ENCODE results near the gene CTSW.

The CTSW gene

DNA sequence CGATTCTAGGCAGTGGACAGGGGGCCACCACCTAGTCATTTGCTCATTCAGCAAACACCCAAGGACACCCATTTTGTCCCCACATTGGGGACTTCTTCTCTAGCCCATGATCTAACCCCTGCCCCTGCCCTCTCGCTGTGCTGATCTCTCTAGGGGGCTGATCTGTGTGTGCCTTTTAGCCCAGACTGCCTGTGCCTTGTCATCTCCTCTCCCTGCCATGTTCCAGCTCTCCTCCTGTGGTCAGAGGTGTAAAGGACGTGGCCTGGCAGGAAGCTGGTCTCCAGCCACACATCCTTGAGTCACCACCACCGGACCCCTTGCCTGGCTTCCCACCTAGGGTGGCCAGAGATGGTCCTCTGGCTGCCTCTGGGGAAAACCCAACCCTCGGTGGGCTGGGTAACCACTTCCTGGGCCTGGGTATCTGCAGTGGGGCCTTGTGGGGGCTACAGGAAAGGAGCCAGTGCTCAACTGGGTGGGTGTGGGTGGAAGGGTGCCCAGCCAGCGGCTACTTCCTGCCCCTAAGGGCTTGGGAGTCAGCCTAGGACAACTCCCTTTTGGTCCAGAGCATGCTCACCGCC, 1.3 kb downstream of the CTSW start:
- H2AFZ ChIP-seq (ENCODE audit: low read depth, low read length): no peak overlapping the region
- H2BK12ac ChIP-seq (ENCODE audit: low read length in 2 of 2): no peak overlapping the region
- peaks cover 40 to 52% of the 10 kb centered on the region in 2 experiments for H3K36me3 ChIP-seq (ENCODE audit: control insufficient read depth in 1 of 2, insufficient read depth in 2 of 2, low read depth in 1 of 2, low read length in 2 of 2)
- H3K27me3 ChIP-seq (ENCODE audit: control insufficient read depth in 1 of 2, insufficient read depth in 1 of 2, low read length in 2 of 2): no peaks in the 10 kb centered on the region
- no peak overlapping the region for H3K4me3 ChIP-seq (ENCODE audit: insufficient read depth in 1 of 2, low read depth in 1 of 2, low read length in 2 of 2)
- H4K8ac ChIP-seq (ENCODE audit: low read length): no peak overlapping the region
- H3K4ac ChIP-seq (ENCODE audit: low read depth in 1 of 2, low read length in 2 of 2): no peak overlapping the region
- H2AK5ac ChIP-seq (ENCODE audit: low read length, severe bottlenecking): no peak overlapping the region
- peaks cover 5% of the 10 kb centered on the region for H3K4me1 ChIP-seq (ENCODE audit: control insufficient read depth, insufficient read depth, low read depth, low read length)
- no peak overlapping the region for H3K27ac ChIP-seq (ENCODE audit: low read length, poor library complexity, severe bottlenecking)
- H3K79me1 ChIP-seq (replicated peaks; ENCODE audit: low read length, poor library complexity, severe bottlenecking): peaks cover 21% of the 10 kb centered on the region
- H3K4me2 ChIP-seq (ENCODE audit: low read length, poor library complexity, severe bottlenecking): no peak overlapping the region
- H2BK120ac ChIP-seq (ENCODE audit: low read depth, low read length): no peak overlapping the region
- no peaks in the 10 kb centered on the region for H3K9me3 ChIP-seq (ENCODE audit: control insufficient read depth, low read length)
- H3K18ac ChIP-seq (ENCODE audit: low read depth in 1 of 2, low read length in 2 of 2): no peak overlapping the region
- whole genome bisulfite sequencing: 85% methylated on average over 7 of the region's 7 CpGs
- DNase-seq: no peak
- no peak overlapping the region for H3K9ac ChIP-seq (ENCODE audit: low read length)
- H4K91ac ChIP-seq (ENCODE audit: low read length): no peak overlapping the region
- H3K23ac ChIP-seq (ENCODE audit: low read length in 2 of 2): no peak overlapping the region
- H2BK5ac ChIP-seq (ENCODE audit: low read depth, low read length, poor library complexity, severe bottlenecking): no peak overlapping the region
- H3K14ac ChIP-seq (ENCODE audit: low read length in 2 of 2): no peak overlapping the region
- no peak overlapping the region for H2BK15ac ChIP-seq (ENCODE audit: low read depth, poor library complexity, severe bottlenecking)

DNA sequence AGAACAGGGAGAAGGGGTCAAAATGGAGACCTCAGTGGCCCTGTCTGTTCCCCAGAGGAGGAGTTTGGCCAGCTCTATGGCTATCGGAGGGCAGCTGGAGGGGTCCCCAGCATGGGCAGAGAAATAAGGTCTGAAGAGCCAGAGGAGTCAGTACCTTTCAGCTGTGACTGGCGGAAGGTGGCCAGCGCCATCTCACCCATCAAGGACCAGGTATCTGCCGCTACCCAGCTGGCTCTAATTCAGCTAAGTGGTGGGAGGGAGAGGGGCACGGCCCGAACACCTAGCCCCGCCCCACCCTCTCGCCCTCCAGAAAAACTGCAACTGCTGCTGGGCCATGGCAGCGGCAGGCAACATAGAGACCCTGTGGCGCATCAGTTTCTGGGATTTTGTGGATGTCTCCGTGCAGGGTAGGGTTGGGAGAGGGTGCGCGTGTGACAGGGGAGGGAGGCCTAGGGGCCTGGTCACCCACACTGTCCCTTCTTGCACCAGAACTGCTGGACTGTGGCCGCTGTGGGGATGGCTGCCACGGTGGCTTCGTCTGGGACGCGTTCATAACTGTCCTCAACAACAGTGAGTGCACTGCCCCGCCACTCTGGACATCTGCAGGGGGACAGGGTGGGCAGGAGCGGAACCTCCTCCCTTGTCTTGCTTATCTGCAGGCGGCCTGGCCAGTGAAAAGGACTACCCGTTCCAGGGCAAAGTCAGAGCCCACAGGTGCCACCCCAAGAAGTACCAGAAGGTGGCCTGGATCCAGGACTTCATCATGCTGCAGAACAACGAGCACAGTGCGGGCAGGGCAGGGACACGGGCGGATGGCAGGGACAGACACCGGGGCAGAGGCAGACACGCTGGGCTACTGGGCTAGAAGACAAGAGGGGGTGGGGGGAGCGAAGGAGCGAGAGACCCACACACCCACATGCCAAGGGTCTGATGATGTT, 2.8 kb downstream of the CTSW start:
- peaks cover 27% of the 10 kb centered on the region for H3K79me1 ChIP-seq (replicated peaks; ENCODE audit: low read length, poor library complexity, severe bottlenecking)
- 96% methylated on average over 30 of the region's 30 CpGs for WGBS

DNA sequence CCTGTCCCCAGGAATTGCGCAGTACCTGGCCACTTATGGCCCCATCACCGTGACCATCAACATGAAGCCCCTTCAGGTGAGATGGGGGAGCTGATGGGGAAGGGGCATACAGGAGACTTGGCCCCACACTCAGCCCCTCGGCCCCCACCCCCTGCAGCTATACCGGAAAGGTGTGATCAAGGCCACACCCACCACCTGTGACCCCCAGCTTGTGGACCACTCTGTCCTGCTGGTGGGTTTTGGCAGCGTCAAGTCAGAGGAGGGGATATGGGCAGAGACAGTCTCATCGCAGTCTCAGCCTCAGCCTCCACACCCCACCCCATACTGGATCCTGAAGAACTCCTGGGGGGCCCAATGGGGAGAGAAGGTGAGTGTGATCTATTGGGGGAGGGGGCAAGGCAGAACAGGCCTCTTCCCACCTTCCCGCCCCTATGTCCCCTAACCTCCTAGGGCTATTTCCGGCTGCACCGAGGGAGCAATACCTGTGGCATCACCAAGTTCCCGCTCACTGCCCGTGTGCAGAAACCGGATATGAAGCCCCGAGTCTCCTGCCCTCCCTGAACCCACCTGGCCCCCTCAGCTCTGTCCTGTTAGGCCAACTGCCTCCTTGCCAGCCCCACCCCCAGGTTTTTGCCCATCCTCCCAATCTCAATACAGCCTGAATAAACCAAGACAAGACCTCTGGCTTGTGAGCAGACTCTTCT, 3.6 kb downstream of the CTSW start:
- no peak overlapping the region for H3K4ac ChIP-seq (ENCODE audit: low read depth in 1 of 2, low read length in 2 of 2)
- no peak overlapping the region for H3K14ac ChIP-seq (ENCODE audit: low read length in 2 of 2)
- H3K18ac ChIP-seq (ENCODE audit: low read depth in 1 of 2, low read length in 2 of 2): no peak overlapping the region
- H3K4me1 ChIP-seq (ENCODE audit: control insufficient read depth, insufficient read depth, low read depth, low read length): peaks cover 16% of the 10 kb centered on the region
- no peaks in the 10 kb centered on the region for H3K27me3 ChIP-seq (ENCODE audit: control insufficient read depth in 1 of 2, insufficient read depth in 1 of 2, low read length in 2 of 2)
- no peak overlapping the region for H2BK15ac ChIP-seq (ENCODE audit: low read depth, poor library complexity, severe bottlenecking)
- no peak overlapping the region for H3K27ac ChIP-seq (ENCODE audit: low read length, poor library complexity, severe bottlenecking)
- no peaks in the 10 kb centered on the region for H3K9me3 ChIP-seq (ENCODE audit: control insufficient read depth, low read length)
- no peak overlapping the region for H3K23ac ChIP-seq (ENCODE audit: low read length in 2 of 2)
- no peak overlapping the region for H2BK120ac ChIP-seq (ENCODE audit: low read depth, low read length)
- peaks cover 27% of the 10 kb centered on the region for H3K79me1 ChIP-seq (replicated peaks; ENCODE audit: low read length, poor library complexity, severe bottlenecking)
- H3K4me2 ChIP-seq (ENCODE audit: low read length, poor library complexity, severe bottlenecking): no peak overlapping the region
- H3K36me3 ChIP-seq (ENCODE audit: control insufficient read depth in 1 of 2, insufficient read depth in 2 of 2, low read depth in 1 of 2, low read length in 2 of 2): peaks cover 51 to 61% of the 10 kb centered on the region in 2 experiments
- H4K8ac ChIP-seq (ENCODE audit: low read length): no peak overlapping the region
- no peak overlapping the region for H2AK5ac ChIP-seq (ENCODE audit: low read length, severe bottlenecking)
- H3K9ac ChIP-seq (ENCODE audit: low read length): no peak overlapping the region
- no peak overlapping the region for H2BK12ac ChIP-seq (ENCODE audit: low read length in 2 of 2)
- H3K4me3 ChIP-seq (ENCODE audit: insufficient read depth in 1 of 2, low read depth in 1 of 2, low read length in 2 of 2): no peak overlapping the region
- H2BK5ac ChIP-seq (ENCODE audit: low read depth, low read length, poor library complexity, severe bottlenecking): no peak overlapping the region
- H2AFZ ChIP-seq (ENCODE audit: low read depth, low read length): no peak overlapping the region
- H4K91ac ChIP-seq (ENCODE audit: low read length): no peak overlapping the region
- DNase-seq: no peak
- WGBS: 98% methylated on average over 9 of the region's 13 CpGs

More for the DNA sequence above, 2.8 kb downstream of the CTSW start:
- no peak overlapping the region for H3K4me3 ChIP-seq (ENCODE audit: insufficient read depth in 1 of 2, low read depth in 1 of 2, low read length in 2 of 2)
- no peak overlapping the region for H2AK5ac ChIP-seq (ENCODE audit: low read length, severe bottlenecking)
- no peaks in the 10 kb centered on the region for H3K9me3 ChIP-seq (ENCODE audit: control insufficient read depth, low read length)
- H2BK120ac ChIP-seq (ENCODE audit: low read depth, low read length): no peak overlapping the region
- DNase-seq: no peak
- no peak overlapping the region for H2AFZ ChIP-seq (ENCODE audit: low read depth, low read length)
- no peak overlapping the region for H2BK12ac ChIP-seq (ENCODE audit: low read length in 2 of 2)
- H3K18ac ChIP-seq (ENCODE audit: low read depth in 1 of 2, low read length in 2 of 2): no peak overlapping the region
- H3K27ac ChIP-seq (ENCODE audit: low read length, poor library complexity, severe bottlenecking): no peak overlapping the region
- H3K4me1 ChIP-seq (ENCODE audit: control insufficient read depth, insufficient read depth, low read depth, low read length): peaks cover 10% of the 10 kb centered on the region
- H3K4me2 ChIP-seq (ENCODE audit: low read length, poor library complexity, severe bottlenecking): no peak overlapping the region
- H3K36me3 ChIP-seq (ENCODE audit: control insufficient read depth in 1 of 2, insufficient read depth in 2 of 2, low read depth in 1 of 2, low read length in 2 of 2): peaks cover 51 to 61% of the 10 kb centered on the region in 2 experiments
- no peak overlapping the region for H4K91ac ChIP-seq (ENCODE audit: low read length)
- no peak overlapping the region for H4K8ac ChIP-seq (ENCODE audit: low read length)
- no peaks in the 10 kb centered on the region for H3K27me3 ChIP-seq (ENCODE audit: control insufficient read depth in 1 of 2, insufficient read depth in 1 of 2, low read length in 2 of 2)
- H2BK15ac ChIP-seq (ENCODE audit: low read depth, poor library complexity, severe bottlenecking): no peak overlapping the region
- no peak overlapping the region for H3K14ac ChIP-seq (ENCODE audit: low read length in 2 of 2)
- no peak overlapping the region for H3K4ac ChIP-seq (ENCODE audit: low read depth in 1 of 2, low read length in 2 of 2)
- H3K9ac ChIP-seq (ENCODE audit: low read length): no peak overlapping the region
- H3K23ac ChIP-seq (ENCODE audit: low read length in 2 of 2): no peak overlapping the region
- no peak overlapping the region for H2BK5ac ChIP-seq (ENCODE audit: low read depth, low read length, poor library complexity, severe bottlenecking)
